ENCODE measurements around the gene ANLN. TPM values are rescaled to one million over a fixed set of nuclear protein-coding genes. Genes with fewer than 3 reads are reported as not detected.

ANLN gene
- total and polyA plus RNA-seq, 9 of the 15 experiments (the other 6 are each of a cell fraction or from before 2014, with no cell fraction given) = 18.1 to 66.2 (median 38.7) TPM

DNA sequence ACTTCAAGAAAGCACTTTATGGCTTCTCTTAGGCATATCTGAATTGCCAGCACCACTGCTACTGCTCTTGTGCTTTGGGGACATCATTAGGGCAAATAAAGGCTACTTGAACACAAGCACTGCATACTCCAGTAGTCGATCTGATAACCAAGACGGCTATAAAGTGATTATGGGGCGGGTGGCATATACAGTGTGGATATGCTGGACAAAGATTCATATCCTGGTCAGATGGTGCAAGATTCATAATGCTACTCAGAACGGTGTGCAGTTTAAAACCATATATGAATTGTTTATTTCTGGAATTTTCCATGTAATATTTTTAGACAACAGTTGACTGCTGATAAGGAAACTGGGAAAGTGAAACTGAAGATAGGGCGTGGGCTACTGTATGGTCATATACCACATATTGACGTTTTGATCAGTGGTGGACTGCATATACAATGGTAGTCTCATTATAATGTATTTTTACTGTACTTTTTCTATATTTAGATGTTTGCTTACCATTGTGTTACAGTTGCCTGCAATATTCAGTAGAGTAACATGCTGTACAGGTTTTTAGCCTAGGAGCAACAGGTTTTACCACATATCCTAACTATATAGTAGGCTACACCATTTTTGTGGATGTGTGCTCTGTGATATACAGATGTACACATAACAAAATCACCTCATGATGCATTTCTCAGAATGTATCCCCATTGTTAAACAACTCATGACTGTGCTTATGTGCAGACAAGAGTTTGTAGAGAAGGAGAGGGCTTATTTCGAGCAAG is 15.2 kb downstream of the ANLN start:
- H3K27ac ChIP-seq (ENCODE audit: extremely low read depth, low read depth, low read length) = no peak overlapping the region
- intact Hi-C loops (cut with micrococcal nuclease) = no loop called here
- H3K27me3 ChIP-seq (ENCODE audit: control insufficient read depth in 2 of 2, insufficient read depth in 2 of 2, low read length in 2 of 2) = no peaks in the 10 kb centered on the region
- peaks cover 91% of the 10 kb centered on the region for H3K36me3 ChIP-seq (ENCODE audit: control insufficient read depth, insufficient read depth, low read length)
- H3K9ac ChIP-seq (ENCODE audit: insufficient read depth in 1 of 2, low read depth in 2 of 2, low read length in 2 of 2) = no peak overlapping the region
- no TSS peak for BruUV-seq (replicated peaks)
- no peaks in the 10 kb centered on the region for H4K20me1 ChIP-seq (replicated peaks; ENCODE audit: control insufficient read depth, insufficient read depth, low read length)
- H3K4me2 ChIP-seq (ENCODE audit: insufficient read depth, low read length) = peak overlapping the region; percentile 20; the same call in 1 of the 2 replicates
- ChIA-PET POLR2A (no interaction called here), CTCF (ENCODE audit: low intra/inter-chr PET ratio) (no interaction called here)
- peaks cover 4 to 12% of the 10 kb centered on the region in 2 experiments; a peak in 2 of 5 replicates for H3K4me1 ChIP-seq (replicated peaks in 1 of 2; ENCODE audit: control insufficient read depth in 2 of 2, insufficient read depth in 2 of 2, low read length in 2 of 2)
- no peaks in the 10 kb centered on the region for H3K9me3 ChIP-seq (replicated peaks; ENCODE audit: control insufficient read depth, insufficient read depth, low read depth, low read length)
- in situ Hi-C loops (cut with MboI) = no loop called here
- ATAC-seq = peak; percentile 74
- no peak for DNase-seq (ENCODE audit: extremely low read depth in 1 of 4, low spot score in 3 of 4)
- H2AFZ ChIP-seq (ENCODE audit: low read depth, low read length) = peak overlapping the region; percentile 18; the same call in 1 of the 2 replicates
- H3K9me1 ChIP-seq (ENCODE audit: control insufficient read depth, insufficient read depth, low read length) = no peaks in the 10 kb centered on the region
- 41% methylated on average over 7 of the region's 7 CpGs for WGBS (ENCODE audit: insufficient coverage, low coverage, missing lambda C conversion rate)
- FAIRE-seq = peak; percentile 49
- no peak overlapping the region for H3K4me3 ChIP-seq
- peaks cover 25% of the 10 kb centered on the region; the same call in 2 of the 3 replicates for H3K79me2 ChIP-seq (ENCODE audit: control insufficient read depth, insufficient read depth, low read length)
- no peak for TF ChIP-seq ZNF695 (CRISPR knock-in tag; IDR thresholded peaks at IDR 0.05)
- no peak for TF ChIP-seq CBX5 (IDR thresholded peaks at IDR 0.05; ENCODE audit: borderline replicate concordance, low read depth)
- TF ChIP-seq ZFP36 (IDR thresholded peaks at IDR 0.05; ENCODE audit: low read depth, low read length, partially characterized antibody) = no peak
- TF ChIP-seq NFYB (IDR thresholded peaks at IDR 0.05; ENCODE audit: extremely low read depth, insufficient read length) = no peak
- TF ChIP-seq, protein P1, sequence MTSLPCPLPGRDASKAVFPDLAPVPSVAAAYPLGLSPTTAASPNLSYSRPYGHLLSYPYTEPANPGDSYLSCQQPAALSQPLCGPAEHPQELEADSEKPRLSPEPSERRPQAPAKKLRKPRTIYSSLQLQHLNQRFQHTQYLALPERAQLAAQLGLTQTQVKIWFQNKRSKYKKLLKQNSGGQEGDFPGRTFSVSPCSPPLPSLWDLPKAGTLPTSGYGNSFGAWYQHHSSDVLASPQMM (CRISPR knock-in tag; IDR thresholded peaks at IDR 0.05) = 0 out of 2 replicates have a peak, but pooled peaks have one; percentile 24
- TF ChIP-seq KDM5B (IDR thresholded peaks at IDR 0.05; ENCODE audit: insufficient replicate concordance, low read depth, low read length) = no peak
- no peak for TF ChIP-seq SRSF3 (IDR thresholded peaks at IDR 0.05; ENCODE audit: insufficient read depth, low read length)
- TF ChIP-seq RBM25 (IDR thresholded peaks at IDR 0.05; ENCODE audit: low read depth, low read length, severe bottlenecking) = no peak
- TF ChIP-seq, protein P2, sequence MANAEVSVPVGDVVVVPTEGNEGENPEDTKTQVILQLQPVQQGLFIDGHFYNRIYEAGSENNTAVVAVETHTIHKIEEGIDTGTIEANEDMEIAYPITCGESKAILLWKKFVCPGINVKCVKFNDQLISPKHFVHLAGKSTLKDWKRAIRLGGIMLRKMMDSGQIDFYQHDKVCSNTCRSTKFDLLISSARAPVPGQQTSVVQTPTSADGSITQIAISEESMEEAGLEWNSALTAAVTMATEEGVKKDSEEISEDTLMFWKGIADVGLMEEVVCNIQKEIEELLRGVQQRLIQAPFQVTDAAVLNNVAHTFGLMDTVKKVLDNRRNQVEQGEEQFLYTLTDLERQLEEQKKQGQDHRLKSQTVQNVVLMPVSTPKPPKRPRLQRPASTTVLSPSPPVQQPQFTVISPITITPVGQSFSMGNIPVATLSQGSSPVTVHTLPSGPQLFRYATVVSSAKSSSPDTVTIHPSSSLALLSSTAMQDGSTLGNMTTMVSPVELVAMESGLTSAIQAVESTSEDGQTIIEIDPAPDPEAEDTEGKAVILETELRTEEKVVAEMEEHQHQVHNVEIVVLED (CRISPR knock-in tag; IDR thresholded peaks at IDR 0.05) = no peak
- TF ChIP-seq ZBTB7A (IDR thresholded peaks at IDR 0.05; ENCODE audit: borderline replicate concordance, control insufficient read depth, low read depth, low read length) = no peak
- TF ChIP-seq MYC (IDR thresholded peaks at IDR 0.05; ENCODE audit: low read depth, low read length) = no peak
- TF ChIP-seq MYC (CRISPR knock-in tag; IDR thresholded peaks at IDR 0.05; ENCODE audit: borderline replicate concordance, low read depth) = no peak
- TF ChIP-seq ZNF23 (CRISPR knock-in tag; IDR thresholded peaks at IDR 0.05) = no peak
- no peak for TF ChIP-seq NR3C1 (CRISPR knock-in tag; IDR thresholded peaks at IDR 0.05)
- TF ChIP-seq, protein P3, sequence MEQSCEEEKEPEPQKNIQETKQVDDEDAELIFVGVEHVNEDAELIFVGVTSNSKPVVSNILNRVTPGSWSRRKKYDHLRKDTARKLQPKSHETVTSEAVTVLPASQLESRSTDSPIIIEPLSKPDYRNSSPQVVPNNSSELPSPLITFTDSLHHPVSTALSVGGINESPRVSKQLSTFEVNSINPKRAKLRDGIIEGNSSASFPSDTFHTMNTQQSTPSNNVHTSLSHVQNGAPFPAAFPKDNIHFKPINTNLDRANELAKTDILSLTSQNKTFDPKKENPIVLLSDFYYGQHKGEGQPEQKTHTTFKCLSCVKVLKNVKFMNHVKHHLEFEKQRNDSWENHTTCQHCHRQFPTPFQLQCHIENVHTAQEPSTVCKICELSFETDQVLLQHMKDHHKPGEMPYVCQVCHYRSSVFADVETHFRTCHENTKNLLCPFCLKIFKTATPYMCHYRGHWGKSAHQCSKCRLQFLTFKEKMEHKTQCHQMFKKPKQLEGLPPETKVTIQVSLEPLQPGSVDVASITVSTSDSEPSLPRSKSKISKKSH (CRISPR knock-in tag; IDR thresholded peaks at IDR 0.05) = no peak
- TF ChIP-seq, protein P4, sequence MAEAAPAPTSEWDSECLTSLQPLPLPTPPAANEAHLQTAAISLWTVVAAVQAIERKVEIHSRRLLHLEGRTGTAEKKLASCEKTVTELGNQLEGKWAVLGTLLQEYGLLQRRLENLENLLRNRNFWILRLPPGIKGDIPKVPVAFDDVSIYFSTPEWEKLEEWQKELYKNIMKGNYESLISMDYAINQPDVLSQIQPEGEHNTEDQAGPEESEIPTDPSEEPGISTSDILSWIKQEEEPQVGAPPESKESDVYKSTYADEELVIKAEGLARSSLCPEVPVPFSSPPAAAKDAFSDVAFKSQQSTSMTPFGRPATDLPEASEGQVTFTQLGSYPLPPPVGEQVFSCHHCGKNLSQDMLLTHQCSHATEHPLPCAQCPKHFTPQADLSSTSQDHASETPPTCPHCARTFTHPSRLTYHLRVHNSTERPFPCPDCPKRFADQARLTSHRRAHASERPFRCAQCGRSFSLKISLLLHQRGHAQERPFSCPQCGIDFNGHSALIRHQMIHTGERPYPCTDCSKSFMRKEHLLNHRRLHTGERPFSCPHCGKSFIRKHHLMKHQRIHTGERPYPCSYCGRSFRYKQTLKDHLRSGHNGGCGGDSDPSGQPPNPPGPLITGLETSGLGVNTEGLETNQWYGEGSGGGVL (CRISPR knock-in tag; IDR thresholded peaks at IDR 0.05) = no peak
